Transverse colon (tissue), 4 donors: ENCODE data around the gene CRLF1.

Experiments
- CTCF ChIP-seq, 5 experiments: fragments of 200-600 bp in 3 of 5; fragments of 450-650 bp in 2 of 5; sonication (generic) in 3 of 5; IDR thresholded peaks; 1 replicate in 2 of 5; 2 replicates in 3 of 5; pipeline ENCODE4 v1.5.1; 2016 to 2017; ENCODE audit warnings: antibody characterized with exemption in 5 of 5, inconsistent platforms in 3 of 5, mild to moderate bottlenecking in 2 of 5, moderate library complexity in 1 of 5
- POLR2AphosphoS5 ChIP-seq, 3 donors: sonication (generic); formaldehyde crosslinking; IDR thresholded peaks; one replicate each; pipeline ENCODE4 v1.6.1; 2016; ENCODE audit warnings: antibody characterized with exemption in 3 of 3

GRCh38 chr19:18637673-18638630, 31.4 kb upstream of the CRLF1 start:
- no peak for TF ChIP-seq POLR2AphosphoS5 (IDR thresholded peaks at IDR 0.05)
- no peak for TF ChIP-seq CTCF (IDR thresholded peaks at IDR 0.05)
